GM19467 (cell line): ENCODE data around the gene TJP3.
A peak's percentile ranks its signal among the peaks of the same experiment; 100 is the strongest.

Source experiments
- ATAC-seq: cut with Tn5 transposase; IDR thresholded peaks from one replicate; pipeline ENCODE4 v1.9.1; 2021; ENCODE audit warnings: mild to moderate bottlenecking, moderate library complexity; ENCODE audit not compliant: unreplicated experiment

Gene TJP3

DNA sequence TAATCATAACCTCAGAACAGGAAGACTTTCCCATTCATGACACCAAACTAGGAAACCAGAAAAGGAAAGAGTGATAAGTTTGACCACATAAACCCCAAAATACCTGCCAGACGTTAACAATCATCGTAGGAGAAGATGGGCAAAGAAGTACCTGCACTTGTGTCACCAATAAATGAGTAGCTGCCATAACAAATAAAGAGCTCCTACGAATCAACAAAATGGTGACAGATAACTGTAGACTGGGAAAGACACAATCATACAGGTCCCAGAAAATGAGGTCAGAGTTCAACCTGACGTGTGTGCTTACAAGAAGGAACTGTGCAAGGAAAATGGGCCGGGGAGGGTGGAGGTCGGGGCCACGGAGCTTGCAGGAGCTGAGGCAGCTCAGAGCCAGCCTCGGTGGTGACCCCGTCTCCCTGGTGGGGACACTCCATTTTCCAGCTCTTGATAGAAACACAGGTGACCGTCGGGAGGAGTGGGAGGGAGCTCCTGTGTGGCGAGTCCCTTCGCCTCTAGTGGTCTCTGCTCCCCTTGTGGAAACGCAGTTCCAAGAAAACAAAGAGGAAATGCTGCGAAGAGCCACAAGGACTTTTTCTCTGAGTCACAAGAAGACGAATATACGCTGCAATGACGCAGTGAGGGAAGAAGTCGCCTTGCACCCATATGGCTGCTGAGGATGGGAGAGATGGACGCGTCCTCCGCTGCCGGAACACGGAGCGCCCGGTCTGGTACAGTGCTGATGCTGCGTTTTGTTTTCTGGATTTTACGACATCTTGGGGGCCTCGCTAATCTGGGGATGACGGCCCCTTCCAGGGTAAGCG lies 17.4 kb upstream of the TJP3 start:
- no peak for ATAC-seq

DNA sequence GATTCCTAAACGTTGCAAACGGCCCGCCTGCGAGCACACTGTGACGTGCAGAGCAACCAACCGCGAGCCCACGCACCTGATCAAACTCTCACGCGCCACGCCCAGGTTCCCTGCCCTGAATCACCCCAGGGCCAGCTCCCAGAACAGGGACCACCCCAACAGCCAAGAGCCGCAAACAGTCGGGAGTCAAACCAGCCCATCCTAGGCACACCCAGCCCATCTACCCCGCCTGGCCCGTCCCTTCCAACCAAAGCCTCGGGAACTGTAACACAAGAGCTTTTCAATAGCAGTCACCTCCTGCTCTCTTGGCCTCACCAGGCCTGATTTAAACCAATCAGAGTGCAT lies 16.8 kb upstream of the TJP3 start:
- no peak for ATAC-seq

GRCh38 chr19:3691726-3692125 lies 16.5 kb upstream of the TJP3 start:
- ATAC-seq = no peak

DNA sequence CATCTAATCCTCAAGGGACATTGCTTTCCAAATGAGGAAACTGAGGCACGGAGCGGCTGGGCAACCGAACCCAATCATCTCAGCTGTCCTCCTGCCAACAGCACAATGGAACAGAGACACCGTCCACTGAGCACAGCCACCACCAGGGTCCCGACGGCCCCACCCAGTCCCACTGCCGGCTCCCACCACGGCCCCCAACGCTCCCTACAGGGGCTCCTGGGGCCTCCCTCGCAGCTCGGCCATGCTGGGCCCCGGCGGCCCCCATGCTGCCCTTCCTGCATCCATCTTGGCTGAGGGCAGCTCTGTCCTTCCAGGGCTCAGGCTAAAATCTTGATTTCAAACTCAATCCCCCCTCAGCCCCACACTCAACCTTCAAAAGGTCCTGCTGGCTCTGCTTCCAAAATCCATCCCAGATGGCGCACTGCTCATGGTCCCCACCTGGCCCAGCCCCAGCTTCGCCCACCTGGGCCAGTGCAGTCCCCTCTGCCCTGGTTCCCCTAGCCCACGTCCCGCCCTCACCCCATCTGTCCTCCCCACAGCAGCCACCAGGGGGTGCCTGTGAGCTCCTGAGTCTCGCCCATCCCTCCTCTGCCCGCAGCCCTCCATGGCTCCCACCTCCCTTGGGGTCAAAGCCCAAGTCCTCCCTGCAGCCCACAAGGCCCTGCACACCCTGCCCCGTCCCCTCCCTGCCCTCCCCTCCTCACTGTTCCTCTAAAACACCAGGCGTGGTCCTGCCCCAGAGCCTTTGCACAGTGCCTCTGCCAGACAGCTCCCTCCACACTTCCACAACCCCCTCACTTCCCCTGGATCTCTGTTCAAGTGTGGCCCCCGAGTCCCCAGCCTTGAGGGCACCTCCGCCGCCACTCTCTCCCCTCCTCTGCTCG lies 15.8 kb upstream of the TJP3 start:
- ATAC-seq = no peak

- ATAC-seq = no peak
Observed at GRCh38 chr19:3693025-3693925, 14.9 kb upstream of the TJP3 start.

- ATAC-seq = no peak
Observed at GRCh38 chr19:3694361-3695123, 13.6 kb upstream of the TJP3 start.

DNA sequence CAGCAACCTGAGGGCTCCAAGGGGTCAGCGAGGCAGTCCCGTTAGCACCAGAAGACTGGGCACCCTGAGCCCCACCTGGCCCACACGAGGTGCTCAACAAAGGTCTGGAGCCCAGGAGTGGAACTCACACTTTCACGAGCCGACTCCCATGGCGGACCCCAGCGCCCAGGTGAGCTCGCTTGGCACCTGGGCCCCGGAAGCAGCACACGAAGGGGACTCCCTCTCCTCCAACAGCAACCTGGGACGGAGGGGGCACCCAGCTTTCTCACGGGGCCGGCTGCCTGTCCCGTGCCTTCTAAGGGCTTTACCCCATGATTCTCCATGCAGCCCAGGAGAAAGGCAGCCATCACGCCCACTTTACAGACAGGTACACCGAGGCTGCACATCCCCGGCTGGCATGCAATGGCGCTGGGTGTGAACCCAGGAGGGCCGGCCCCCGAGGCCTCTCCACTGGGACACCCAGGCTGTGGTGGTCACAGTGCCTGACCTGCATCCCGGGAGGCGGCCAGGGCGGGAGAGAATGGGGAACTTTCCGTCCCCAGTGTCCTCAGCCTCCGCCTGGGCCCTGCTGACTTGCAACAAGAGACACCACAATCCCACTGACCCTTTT lies 13.0 kb upstream of the TJP3 start:
- no peak for ATAC-seq

DNA sequence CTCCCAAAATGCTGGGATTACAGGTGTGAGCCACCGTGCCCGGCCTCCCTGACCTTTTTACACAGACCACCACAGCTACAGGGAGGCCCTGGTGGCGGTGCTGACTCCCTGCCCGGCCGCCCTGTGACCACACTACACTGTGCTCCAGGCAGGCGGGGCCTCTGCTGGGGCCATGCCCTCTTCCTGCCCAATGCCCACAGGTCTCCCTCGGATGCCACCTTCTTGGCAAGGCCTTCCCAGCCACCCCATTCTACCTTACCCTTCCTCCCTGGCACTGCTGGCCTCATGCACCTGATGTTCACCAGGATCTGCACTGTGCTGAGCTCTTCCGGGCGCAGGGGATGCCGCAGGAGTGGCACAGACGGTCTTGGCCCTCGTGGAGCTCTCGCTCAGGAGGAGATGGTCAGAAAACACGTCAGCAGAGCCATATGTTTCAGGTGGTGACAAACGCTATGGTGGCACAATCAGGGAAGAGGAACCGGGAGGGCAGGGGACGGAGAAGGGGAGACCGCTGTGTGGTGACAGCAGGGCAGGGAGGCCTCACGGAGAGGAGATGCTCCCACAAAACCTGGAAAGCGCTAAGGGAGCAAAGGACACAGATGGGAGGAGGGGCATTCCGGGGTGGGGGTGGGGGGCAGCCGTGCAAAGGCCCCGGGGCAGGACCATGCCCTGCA lies 12.1 kb upstream of the TJP3 start:
- no peak for ATAC-seq

GRCh38 chr19:3696660-3696995 lies 11.6 kb upstream of the TJP3 start:
- no peak for ATAC-seq

GRCh38 chr19:3697094-3697493 lies 11.1 kb upstream of the TJP3 start:
- ATAC-seq = no peak

GRCh38 chr19:3697671-3698385 lies 10.4 kb upstream of the TJP3 start:
- ATAC-seq = no peak

DNA sequence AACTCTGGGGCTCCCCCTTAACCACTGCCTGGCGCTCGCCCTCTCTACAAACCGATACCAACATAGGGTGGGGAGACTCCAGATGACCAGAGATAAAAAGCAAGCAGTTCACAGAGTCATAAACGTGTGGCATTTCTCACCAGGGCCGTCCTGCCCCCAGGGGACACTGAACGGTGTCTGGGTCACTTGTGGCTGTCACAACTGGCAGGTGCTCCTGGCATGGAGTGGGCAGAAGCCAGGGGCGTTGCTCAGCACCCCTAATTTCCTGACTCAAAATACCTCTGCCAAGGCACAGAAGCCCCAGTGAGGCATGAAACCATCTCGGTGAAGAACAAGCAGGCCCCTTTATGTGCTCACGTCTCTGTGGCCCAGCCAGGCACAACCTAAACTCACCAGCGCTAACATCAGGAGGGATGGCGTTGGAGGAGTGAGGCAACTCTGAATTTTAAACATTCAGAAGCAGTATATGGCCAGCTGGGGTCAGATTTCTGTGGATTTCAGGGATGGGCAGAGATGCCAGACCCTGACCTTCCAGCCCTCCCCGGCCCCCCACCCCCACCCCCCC lies 9.7 kb upstream of the TJP3 start:
- ATAC-seq = no peak

- ATAC-seq = no peak
Observed at GRCh38 chr19:3698974-3699740, 9.0 kb upstream of the TJP3 start.

GRCh38 chr19:3699741-3700241 lies 8.4 kb upstream of the TJP3 start:
- peak; percentile 11 for ATAC-seq

DNA sequence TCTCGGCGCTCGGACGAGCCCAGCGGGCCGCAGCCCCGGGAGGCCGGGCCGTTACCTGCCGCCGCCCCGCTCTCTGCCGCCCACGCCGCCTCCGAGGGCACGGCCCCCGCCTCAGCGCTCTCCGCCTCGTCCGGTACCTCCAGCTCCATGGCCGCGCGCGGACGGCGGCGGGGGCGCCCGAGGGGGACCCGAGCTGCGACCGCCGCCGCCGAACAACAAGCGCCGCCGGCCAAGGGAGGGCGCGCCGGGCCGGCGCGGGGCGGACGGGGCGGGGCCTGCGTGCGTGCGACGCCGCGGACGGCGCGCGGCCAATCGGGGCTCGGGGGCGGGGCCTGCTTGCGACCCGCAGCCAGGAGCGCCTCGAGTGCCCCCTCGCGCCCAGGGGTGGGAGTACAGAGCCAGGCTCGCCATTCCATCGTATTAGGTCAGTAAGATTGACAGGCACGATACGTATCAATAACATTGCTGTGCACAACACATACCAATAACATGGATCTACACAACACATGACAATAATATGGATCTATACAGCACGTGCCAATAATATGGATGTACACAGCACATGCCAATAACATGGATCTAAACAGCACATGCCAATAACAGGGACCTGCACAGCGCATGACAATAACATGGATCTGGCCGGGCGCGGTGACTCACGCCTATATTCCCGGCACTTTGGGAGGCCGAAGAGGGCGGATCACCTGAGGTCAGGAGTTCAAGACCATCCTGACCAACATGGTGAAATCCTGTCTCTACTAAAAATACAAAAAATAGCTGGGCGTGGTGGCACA lies 7.7 kb upstream of the TJP3 start, which contains the start of gene PIP5K1C:
PIP5K1C (minus strand) TSS at position 227 of the 791 bp plus-strand sequence; CDS start at position 149, 78 bp downstream.
- ATAC-seq = peak; percentile 68

GRCh38 chr19:3701200-3701599 lies 7.0 kb upstream of the TJP3 start:
- no peak for ATAC-seq

GRCh38 chr19:3707868-3708206 lies 347 bp upstream of the TJP3 start:
- ATAC-seq = no peak
